Ectodermal cell (in vitro differentiated cells): ENCODE measurements around the gene RIOX2.

Source experiments
- H3K27ac ChIP-seq: 2 replicates; pipeline ENCODE4 v1.7.0; 2013; ENCODE audit warnings: mild to moderate bottlenecking, low read depth, low read length; ENCODE audit not compliant: insufficient read depth, poor library complexity, severe bottlenecking
- H3K27me3 ChIP-seq: 2 replicates; pipeline ENCODE4 v1.7.0; 2013; ENCODE audit warnings: mild to moderate bottlenecking, low read length; ENCODE audit not compliant: insufficient read depth, control insufficient read depth, poor library complexity, severe bottlenecking
- H3K36me3 ChIP-seq: one replicate; pipeline ENCODE4 v1.7.0; 2013; ENCODE audit warnings: low read length; ENCODE audit not compliant: control insufficient read depth, insufficient read depth
- H3K4me1 ChIP-seq: one replicate; pipeline ENCODE4 v1.7.0; 2013; ENCODE audit warnings: low read length; ENCODE audit not compliant: control insufficient read depth, insufficient read depth
- H3K4me3 ChIP-seq: 2 replicates; pipeline ENCODE4 v1.7.0; 2013; ENCODE audit warnings: low read depth, low read length, control low read depth; ENCODE audit not compliant: insufficient read depth
- H3K9me3 ChIP-seq: 2 replicates; pipeline ENCODE4 v1.7.0; 2013; ENCODE audit warnings: mild to moderate bottlenecking, low read length, moderate library complexity; ENCODE audit not compliant: control insufficient read depth
- WGBS, 2 experiments: methylation state at CpG; one replicate each; pipeline ENCODE4 v1.1.7; 2013; ENCODE audit warnings: missing lambda C conversion rate in 2 of 2; 5-methylcytosine and 5-hydroxymethylcytosine counted together

Gene RIOX2

GRCh38 chr3:97991293-97991682 is 19.1 kb upstream of the RIOX2 start:
- Histone ChIP-seq H3K4me1 (no peaks in the 10 kb centered on the region), H3K4me3 (no peak overlapping the region), H3K27me3 (no peaks in the 10 kb centered on the region), H3K27ac (no peak overlapping the region), H3K36me3 (no peaks in the 10 kb centered on the region), H3K9me3 (no peaks in the 10 kb centered on the region)
- WGBS, 2 experiments = 83 to 84% methylated on average over 5 of the region's 5 CpGs

GRCh38 chr3:97990624-97991292 is 18.5 kb upstream of the RIOX2 start:
- Histone ChIP-seq H3K4me3 (no peak overlapping the region), H3K9me3 (no peaks in the 10 kb centered on the region)
- WGBS, 2 experiments = 90 to 91% methylated on average over 2 of the region's 2 CpGs

GRCh38 chr3:97988784-97989568 is 16.7 kb upstream of the RIOX2 start:
- no peak overlapping the region for H3K27ac ChIP-seq
- no peak overlapping the region for H3K4me3 ChIP-seq
- no peaks in the 10 kb centered on the region for H3K36me3 ChIP-seq
- WGBS, 2 experiments = 92 to 97% methylated on average over 3 of the region's 3 CpGs
- H3K27me3 ChIP-seq = no peaks in the 10 kb centered on the region
- no peaks in the 10 kb centered on the region for H3K4me1 ChIP-seq
- H3K9me3 ChIP-seq = no peaks in the 10 kb centered on the region

More at GRCh38 chr3:97990624-97991292, 18.5 kb upstream of the RIOX2 start:
- Histone ChIP-seq H3K4me1 (no peaks in the 10 kb centered on the region), H3K27me3 (no peaks in the 10 kb centered on the region), H3K36me3 (no peaks in the 10 kb centered on the region), H3K27ac (no peak overlapping the region)

- 85 to 100% methylated on average over 2 of the region's 2 CpGs for WGBS, 2 experiments
- H3K9me3 ChIP-seq = no peaks in the 10 kb centered on the region
- no peak overlapping the region for H3K4me3 ChIP-seq
Observed at GRCh38 chr3:97987306-97987705, 15.1 kb upstream of the RIOX2 start.

GRCh38 chr3:97983933-97984491 is 11.8 kb upstream of the RIOX2 start:
- 50 to 100% methylated on average over 1 to 2 of the region's 2 CpGs for WGBS, 2 experiments

More at GRCh38 chr3:97987306-97987705, 15.1 kb upstream of the RIOX2 start:
- Histone ChIP-seq H3K27me3 (no peaks in the 10 kb centered on the region), H3K27ac (no peak overlapping the region), H3K4me1 (no peaks in the 10 kb centered on the region), H3K36me3 (no peaks in the 10 kb centered on the region)

GRCh38 chr3:97981886-97982285 is 9.7 kb upstream of the RIOX2 start:
- no peaks in the 10 kb centered on the region for H3K9me3 ChIP-seq
- H3K4me3 ChIP-seq = no peak overlapping the region
- no peaks in the 10 kb centered on the region for H3K4me1 ChIP-seq
- 88 to 95% methylated on average over 3 of the region's 3 CpGs for WGBS, 2 experiments
- H3K27ac ChIP-seq = no peak overlapping the region
- no peaks in the 10 kb centered on the region for H3K27me3 ChIP-seq
- no peaks in the 10 kb centered on the region for H3K36me3 ChIP-seq

More at GRCh38 chr3:97983933-97984491, 11.8 kb upstream of the RIOX2 start:
- no peaks in the 10 kb centered on the region for H3K4me1 ChIP-seq
- H3K9me3 ChIP-seq = no peaks in the 10 kb centered on the region
- H3K4me3 ChIP-seq = no peak overlapping the region
- H3K27ac ChIP-seq = no peak overlapping the region
- H3K27me3 ChIP-seq = no peaks in the 10 kb centered on the region
- no peaks in the 10 kb centered on the region for H3K36me3 ChIP-seq

GRCh38 chr3:97979610-97980009 is 7.4 kb upstream of the RIOX2 start:
- Histone ChIP-seq H3K27me3 (no peaks in the 10 kb centered on the region), H3K27ac (no peak overlapping the region), H3K4me3 (no peak overlapping the region), H3K9me3 (no peaks in the 10 kb centered on the region), H3K36me3 (no peaks in the 10 kb centered on the region), H3K4me1 (no peaks in the 10 kb centered on the region)
- 90 to 92% methylated on average over 3 of the region's 3 CpGs for WGBS, 2 experiments

- Histone ChIP-seq H3K9me3 (no peaks in the 10 kb centered on the region), H3K4me3 (no peak overlapping the region), H3K27ac (no peak overlapping the region), H3K4me1 (no peaks in the 10 kb centered on the region), H3K27me3 (peaks cover 24% of the 10 kb centered on the region), H3K36me3 (no peaks in the 10 kb centered on the region)
- whole genome bisulfite sequencing, 2 experiments = 100% methylated on average over 1 of the region's 1 CpG; no CpG with 5 or more reads in 1 of the 2 experiments
Observed at GRCh38 chr3:97975466-97975865, 3.2 kb upstream of the RIOX2 start.

GRCh38 chr3:97974996-97975395 is 2.8 kb upstream of the RIOX2 start:
- H3K4me1 ChIP-seq = no peaks in the 10 kb centered on the region
- H3K27ac ChIP-seq = no peak overlapping the region
- H3K4me3 ChIP-seq = no peak overlapping the region

GRCh38 chr3:97972976-97973375 is 745 bp upstream of the RIOX2 start:
- WGBS, 2 experiments = 95 to 97% methylated on average over 9 of the region's 9 CpGs

More at GRCh38 chr3:97974996-97975395, 2.8 kb upstream of the RIOX2 start:
- Histone ChIP-seq H3K36me3 (no peaks in the 10 kb centered on the region), H3K27me3 (peaks cover 24% of the 10 kb centered on the region), H3K9me3 (no peaks in the 10 kb centered on the region)
- 93% methylated on average over 3 of the region's 3 CpGs for WGBS, 2 experiments

More at GRCh38 chr3:97972976-97973375, 745 bp upstream of the RIOX2 start:
- no peaks in the 10 kb centered on the region for H3K36me3 ChIP-seq
- H3K27me3 ChIP-seq = peaks cover 24% of the 10 kb centered on the region
- H3K4me3 ChIP-seq = peak overlapping the region; percentile 65
- H3K27ac ChIP-seq = no peak overlapping the region
- no peaks in the 10 kb centered on the region for H3K4me1 ChIP-seq
- H3K9me3 ChIP-seq = no peaks in the 10 kb centered on the region
